HFF-Myc (cell line): ENCODE results near the gene MKI67.

Experiments
- DNase-seq: peaks from one replicate; pipeline ENCODE4 v3.0.0-alpha.2; 2011; ENCODE audit warnings: low read depth; ENCODE audit errors: extremely low read depth
- H3K4me3 ChIP-seq: replicated peaks from 2 replicates; pipeline ENCODE4 v1.5.1; 2011; ENCODE audit warnings: low read depth, mild to moderate bottlenecking, control low read depth, low read length
- TF ChIP-seq, protein P1 (sequence below): IDR thresholded peaks from 2 replicates; pipeline ENCODE4 v1.5.1; 2012; ENCODE audit warnings: mild to moderate bottlenecking, low read depth, low read length, control low read depth; ENCODE audit errors: missing control alignments

MKI67 gene

DNA sequence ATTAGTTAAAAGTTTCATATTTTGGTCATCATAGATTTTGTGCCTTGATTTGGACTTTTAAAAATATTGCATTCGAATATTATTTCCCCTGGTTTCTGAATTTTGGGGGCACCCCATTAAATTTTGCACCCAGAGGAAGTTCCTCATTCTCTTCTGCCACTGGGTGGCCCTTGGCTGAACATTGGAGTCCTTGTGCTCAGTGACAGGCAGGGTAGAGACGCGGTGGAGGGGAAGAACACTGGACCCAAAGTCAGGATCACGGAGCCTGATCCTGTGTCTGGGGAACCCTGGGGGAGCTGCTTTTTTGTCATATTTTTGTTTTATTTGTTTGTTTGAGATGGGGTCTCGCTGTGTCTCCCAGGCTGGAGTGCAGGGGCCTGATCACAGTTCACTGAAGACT is 74.7 kb downstream of the MKI67 start:
- TF ChIP-seq, protein P1, sequence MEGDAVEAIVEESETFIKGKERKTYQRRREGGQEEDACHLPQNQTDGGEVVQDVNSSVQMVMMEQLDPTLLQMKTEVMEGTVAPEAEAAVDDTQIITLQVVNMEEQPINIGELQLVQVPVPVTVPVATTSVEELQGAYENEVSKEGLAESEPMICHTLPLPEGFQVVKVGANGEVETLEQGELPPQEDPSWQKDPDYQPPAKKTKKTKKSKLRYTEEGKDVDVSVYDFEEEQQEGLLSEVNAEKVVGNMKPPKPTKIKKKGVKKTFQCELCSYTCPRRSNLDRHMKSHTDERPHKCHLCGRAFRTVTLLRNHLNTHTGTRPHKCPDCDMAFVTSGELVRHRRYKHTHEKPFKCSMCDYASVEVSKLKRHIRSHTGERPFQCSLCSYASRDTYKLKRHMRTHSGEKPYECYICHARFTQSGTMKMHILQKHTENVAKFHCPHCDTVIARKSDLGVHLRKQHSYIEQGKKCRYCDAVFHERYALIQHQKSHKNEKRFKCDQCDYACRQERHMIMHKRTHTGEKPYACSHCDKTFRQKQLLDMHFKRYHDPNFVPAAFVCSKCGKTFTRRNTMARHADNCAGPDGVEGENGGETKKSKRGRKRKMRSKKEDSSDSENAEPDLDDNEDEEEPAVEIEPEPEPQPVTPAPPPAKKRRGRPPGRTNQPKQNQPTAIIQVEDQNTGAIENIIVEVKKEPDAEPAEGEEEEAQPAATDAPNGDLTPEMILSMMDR, result no peak
- H3K4me3 ChIP-seq, result no peak overlapping the region
- DNase-seq, result no peak

DNA sequence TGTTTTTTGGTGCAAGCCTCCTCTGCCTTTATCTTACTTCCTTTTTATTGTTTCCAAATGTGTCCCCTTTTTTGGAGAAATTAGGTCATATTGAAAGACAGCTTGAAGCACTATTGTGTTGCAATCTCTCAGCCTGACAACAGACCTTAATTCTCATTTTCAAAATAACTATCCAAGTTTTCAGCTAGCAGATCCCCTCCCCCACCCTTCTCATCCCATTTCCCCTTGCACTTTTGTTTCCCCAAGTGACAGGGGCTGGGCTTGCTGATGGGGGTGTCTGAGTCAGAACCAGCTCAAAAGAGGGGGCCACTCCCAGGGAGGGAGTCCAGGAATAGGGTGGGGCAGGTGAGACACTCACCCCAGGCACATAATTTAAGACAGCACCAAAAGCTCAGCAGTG is 75.3 kb downstream of the MKI67 start:
- TF ChIP-seq, protein P1, result no peak
- DNase-seq, result no peak
- no peak overlapping the region for H3K4me3 ChIP-seq

DNA sequence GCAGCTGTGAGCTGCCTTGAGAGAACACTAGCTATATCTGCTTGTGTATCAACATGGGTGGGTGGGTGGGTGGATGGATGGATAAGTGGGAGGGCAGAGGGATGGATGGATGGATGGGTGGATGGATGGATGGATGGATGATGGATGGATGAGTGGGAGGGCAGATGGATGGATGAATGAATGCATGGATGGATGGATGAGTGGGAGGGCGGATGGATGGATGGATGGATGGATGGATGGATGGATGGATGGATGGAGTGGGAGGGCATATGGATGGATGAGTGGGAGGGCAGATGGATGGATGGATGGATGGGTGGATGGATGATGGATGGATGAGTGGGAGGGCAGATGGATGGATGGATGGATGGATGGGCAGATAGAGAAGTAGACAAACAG is 76.1 kb downstream of the MKI67 start:
- DNase-seq, result no peak
- TF ChIP-seq, protein P1, result no peak
- H3K4me3 ChIP-seq, result no peak overlapping the region

DNA sequence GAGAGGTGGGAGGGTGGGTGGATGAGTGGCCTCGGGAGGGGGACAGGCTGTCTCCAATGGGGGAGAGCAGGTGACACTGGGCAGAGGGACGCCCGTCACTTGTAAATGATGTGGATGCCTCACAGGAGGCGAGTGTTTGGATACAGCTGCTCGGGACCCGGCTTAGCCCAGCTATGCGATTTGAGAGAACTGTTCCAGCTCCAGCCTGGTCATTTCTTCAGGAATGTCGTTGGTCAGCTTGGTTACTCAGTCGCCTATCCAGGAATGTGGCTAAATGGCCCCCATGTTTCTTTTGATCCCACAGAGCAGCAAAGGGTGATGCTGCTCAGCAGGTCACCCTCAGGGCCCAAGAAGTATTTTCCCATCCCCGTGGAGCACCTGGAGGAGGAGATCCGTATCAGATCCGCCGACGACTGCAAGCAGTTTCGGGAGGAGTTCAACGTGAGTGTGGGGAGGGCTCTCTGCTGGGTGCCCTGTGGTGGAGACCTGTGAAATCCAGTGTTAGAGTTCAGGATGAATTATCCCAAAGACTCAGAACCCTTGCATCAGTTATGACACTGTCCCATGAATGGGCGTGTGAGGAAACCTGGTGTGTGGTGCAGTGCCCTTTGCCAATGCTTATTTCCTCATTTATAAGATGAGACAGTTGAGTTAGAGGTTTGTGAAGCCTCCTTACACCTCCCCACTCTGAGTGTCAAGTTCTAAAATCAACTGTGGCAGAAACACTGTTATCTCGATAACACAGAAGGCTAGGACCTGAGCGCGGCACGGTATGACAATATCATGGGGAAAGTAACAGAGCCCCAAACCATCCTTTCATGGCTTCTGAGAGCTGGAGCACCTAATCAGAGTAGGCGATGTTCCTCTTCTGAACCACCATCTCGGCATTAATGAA is 76.8 kb downstream of the MKI67 start:
- TF ChIP-seq, protein P1, result no peak
- H3K4me3 ChIP-seq, result no peak overlapping the region
- no peak for DNase-seq

DNA sequence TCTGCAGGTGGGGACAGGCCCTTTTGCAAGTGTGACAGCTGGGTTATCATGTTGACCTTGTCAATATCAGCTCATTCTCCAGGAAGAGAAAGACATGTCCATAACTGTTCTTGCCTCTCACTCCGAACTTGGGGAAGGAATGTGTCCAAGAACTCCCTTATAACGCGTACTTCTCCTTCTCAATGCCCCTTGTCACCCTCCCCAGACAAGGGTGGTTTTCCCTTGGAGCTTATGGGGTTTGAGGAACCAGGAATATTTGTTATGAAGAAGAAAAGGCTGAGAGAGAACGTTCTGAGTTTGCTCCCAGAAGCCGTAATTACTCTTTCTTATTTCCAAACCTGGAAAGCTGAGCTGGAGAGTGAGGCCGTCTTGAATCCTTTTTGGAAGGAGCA is 77.4 kb downstream of the MKI67 start:
- no peak for DNase-seq
- TF ChIP-seq, protein P1, result no peak
- H3K4me3 ChIP-seq, result no peak overlapping the region

DNA sequence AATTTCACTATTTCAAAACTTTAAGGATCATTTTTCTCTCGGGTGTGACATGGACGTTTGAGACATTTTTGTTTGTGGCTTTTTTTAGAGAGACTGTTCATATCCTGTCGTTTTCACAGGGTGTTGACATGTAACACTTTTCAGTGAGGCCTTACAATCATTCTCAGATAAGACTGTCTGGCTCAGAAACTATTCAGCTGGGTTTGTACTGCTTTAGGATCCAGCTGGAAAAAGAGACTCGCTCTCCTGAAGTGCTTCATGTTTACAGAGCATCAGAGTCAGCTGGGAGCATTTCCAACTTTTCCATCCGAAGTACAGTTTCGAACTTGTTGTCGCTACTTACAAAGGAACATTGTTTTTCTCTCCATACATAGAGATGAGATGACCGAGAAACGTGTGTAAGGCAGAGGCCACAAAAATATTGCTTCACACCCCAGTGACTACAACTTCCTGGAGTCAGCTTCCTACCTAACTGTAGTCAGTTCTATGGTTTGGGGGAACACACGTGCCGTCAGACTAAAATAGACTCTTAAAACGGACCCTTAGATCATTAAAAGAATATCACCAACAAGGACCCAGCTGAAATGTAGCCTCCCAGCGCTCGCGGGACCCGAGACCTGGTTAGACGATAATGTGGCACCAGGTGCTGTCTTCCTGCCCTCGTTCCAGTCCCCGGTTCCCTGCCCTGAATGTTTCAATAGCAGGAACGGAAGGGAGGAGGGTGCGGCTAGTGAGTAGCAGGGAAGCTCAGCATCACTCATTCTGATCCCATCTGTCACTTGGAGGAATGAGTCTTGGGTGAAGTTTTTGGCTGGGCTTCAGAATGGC is 78.0 kb downstream of the MKI67 start:
- no peak overlapping the region for H3K4me3 ChIP-seq
- no peak for DNase-seq
- TF ChIP-seq, protein P1, result no peak
